H4 (cell line): Measurements from ENCODE around the gene TOMM22. TPM values are rescaled to one million over a fixed set of nuclear protein-coding genes. Genes with fewer than 3 reads are reported as not detected.

Experiments
- DNase-seq: peaks from one replicate; pipeline ENCODE4 v3.0.0-alpha.2; 2015; ENCODE audit warnings: low spot score
- total RNA-seq: library from RNA; depleted of rRNA; stranded (reverse); fragments of >200 nt; shearing (Covaris generic); gene quantifications from 2 replicates; pipeline ENCODE4 v1.2.3, GENCODE V29; 2014; rRNA removed

TOMM22 gene
- total RNA-seq, 1 experiment from 2014 or later, result 90.7 TPM

DNA sequence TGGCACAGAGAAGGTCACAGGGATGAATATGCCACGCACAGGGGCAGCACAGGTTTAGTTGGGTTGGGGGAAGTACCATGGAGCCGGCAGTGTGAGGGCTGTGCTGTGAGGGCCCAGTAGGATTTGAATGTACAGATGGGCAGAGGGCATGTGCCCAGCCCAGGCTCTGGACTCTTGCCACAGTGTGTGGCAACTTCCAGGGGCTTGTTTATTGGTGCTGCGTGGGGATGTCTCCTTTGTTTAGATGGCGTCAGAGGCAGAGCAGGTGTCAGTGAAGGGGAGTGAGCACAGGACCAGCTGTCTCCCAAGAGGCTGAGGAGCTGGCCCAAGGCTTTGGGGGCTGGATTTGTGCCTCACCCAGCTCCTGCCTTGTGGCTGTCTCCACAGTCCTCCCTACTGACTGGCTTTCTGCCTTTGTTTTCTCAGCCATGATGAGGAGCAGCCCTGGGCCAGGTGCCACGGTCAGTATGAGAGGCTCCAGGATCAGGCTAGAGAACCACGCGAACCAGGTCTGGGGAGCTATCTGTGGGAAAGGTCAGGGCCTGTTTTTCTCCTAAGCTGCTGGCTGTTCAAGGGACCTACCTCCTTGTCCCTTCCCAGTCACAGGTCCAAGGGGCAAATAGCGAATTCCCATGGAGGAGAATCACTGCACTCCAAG, 52.1 kb downstream of the TOMM22 start:
- no peak for DNase-seq

DNA sequence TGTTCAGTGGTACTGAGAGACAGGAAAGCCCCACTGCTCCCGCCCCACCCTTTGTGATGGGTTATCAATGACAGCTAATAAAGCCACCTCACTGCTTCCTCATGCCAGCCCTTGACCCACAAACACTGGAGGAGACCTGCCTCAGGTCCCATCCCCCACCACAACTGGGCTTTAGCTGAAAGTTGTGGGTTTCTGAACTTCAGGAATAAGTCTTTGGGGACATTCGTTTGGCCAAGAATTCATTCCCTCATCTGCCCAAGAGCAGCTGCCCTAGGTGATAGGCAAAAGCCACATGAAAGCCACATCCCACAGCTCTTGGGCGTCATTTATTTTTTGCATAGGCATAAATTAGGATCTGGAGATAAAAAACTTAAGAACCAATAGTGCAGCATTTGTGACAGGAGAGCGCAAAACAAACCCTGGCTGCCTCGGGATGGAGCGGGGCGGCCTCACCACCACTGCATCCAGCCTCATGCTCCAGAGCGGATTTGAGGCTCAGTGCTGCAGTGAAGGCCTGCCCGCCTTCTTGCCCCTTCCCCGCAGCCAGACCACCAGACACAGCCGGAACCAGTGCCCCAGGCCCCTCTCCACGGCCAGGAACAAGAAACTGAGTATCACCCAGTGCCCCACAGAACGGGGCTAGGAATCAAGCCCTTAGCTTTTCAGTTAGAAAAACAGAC, 52.8 kb downstream of the TOMM22 start:
- DNase-seq, result no peak

Other genes with a start within 250 kb of the TOMM22 start
- 0.60 and 1.1 TPM in 2 replicates for gene KCNJ4, start 226.8 kb upstream of the TOMM22 start, total RNA-seq
- 52.2 and 72.8 TPM in 2 replicates for gene KDELR3, start 213.9 kb upstream of the TOMM22 start, total RNA-seq
- gene DDX17, start 175.6 kb upstream of the TOMM22 start, total RNA-seq, result 128 and 155 TPM in 2 replicates
- gene DMC1, start 111.8 kb upstream of the TOMM22 start, total RNA-seq, result 0.14 and 3.7 TPM in 2 replicates
- gene FAM227A, start 25.6 kb upstream of the TOMM22 start, total RNA-seq, result 0.23 and 0.33 TPM in 2 replicates
- gene CBY1, start 25.3 kb upstream of the TOMM22 start, total RNA-seq, result 20.4 and 25.0 TPM in 2 replicates
- 40.7 and 52.1 TPM in 2 replicates for gene JOSD1, start 19.0 kb downstream of the TOMM22 start, total RNA-seq
- gene GTPBP1, start 24.0 kb downstream of the TOMM22 start, total RNA-seq, result 12.1 and 12.9 TPM in 2 replicates
- 42.0 and 57.2 TPM in 2 replicates for gene SUN2, start 74.0 kb downstream of the TOMM22 start, total RNA-seq
- 6.4 and 6.6 TPM in 2 replicates for gene DNAL4, start 112.2 kb downstream of the TOMM22 start, total RNA-seq
- 3.1 and 4.1 TPM in 2 replicates for gene NPTXR, start 162.1 kb downstream of the TOMM22 start, total RNA-seq
- gene CBX6, start 190.3 kb downstream of the TOMM22 start, total RNA-seq, result 19.6 and 21.5 TPM in 2 replicates